Stimulated activated CD8-positive, alpha-beta memory T cell treated with anti-CD3 and anti-CD28 coated beads, Interleukin-4, amount 100 ng/mL, for 24 hours (primary cell): Measurements from ENCODE around the gene RCSD1.

Experiments
- DNase-seq: peaks from one replicate; pipeline ENCODE4 v3.0.0-alpha.2; 2020; ENCODE audit warnings: low read depth

The RCSD1 gene

DNA sequence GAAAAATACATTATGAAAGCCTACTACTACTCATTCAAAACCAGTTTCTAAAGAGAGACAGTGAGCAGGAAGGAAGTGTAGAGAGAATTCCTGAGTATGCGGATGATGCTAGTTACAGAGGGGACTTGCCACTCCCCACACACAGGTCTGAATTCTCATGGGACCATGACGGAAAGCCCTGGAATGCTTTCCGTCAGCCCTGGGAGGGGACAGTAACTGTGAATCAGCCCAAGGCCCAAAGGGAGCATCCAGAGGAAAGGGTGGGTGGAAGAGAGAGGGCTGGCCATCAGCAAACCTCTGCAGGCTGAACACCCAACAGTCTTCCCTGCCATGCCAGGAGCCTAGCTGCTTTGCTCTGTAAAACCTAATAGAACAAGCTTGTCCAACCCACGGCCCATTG lies 36.4 kb downstream of the RCSD1 start:
- DNase-seq: no peak

DNA sequence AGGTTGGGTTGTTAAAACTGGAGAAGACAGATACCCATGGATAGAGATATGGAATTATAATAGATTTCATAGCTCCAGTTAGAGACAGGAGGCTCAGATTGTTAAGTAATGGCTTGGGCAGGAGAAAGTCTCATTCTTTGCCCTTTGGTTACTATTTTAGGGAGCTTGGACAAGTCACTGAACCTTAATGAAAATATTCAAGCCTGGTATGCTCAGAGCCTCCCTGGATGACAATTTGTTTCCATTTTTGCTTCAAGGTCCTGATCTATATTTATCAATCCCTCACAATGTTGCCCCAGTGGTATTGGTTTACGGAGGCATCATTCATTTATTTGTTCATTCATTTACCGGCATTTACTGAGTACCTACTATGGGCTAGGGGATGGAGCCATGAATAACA lies 37.5 kb downstream of the RCSD1 start:
- no peak for DNase-seq

DNA sequence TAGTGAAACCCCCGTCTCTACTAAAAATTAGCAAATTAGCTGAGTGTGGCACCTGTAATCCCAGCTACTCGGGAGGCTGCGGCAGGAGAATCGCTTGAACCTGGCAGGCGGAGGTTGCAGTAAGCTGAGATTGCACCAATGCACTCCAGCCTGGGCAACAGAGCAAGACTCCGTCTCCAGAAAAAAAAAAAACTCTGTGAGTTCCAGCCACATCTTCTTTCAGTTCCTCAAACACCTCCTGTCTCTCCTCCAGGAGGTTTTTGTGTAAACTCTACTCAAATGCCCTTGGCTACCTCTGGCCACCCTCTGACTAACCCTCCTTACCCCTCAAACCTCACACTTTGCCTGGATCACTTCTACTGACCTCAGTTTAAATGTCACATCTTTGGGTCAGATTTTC lies 38.1 kb downstream of the RCSD1 start:
- DNase-seq: no peak

DNA sequence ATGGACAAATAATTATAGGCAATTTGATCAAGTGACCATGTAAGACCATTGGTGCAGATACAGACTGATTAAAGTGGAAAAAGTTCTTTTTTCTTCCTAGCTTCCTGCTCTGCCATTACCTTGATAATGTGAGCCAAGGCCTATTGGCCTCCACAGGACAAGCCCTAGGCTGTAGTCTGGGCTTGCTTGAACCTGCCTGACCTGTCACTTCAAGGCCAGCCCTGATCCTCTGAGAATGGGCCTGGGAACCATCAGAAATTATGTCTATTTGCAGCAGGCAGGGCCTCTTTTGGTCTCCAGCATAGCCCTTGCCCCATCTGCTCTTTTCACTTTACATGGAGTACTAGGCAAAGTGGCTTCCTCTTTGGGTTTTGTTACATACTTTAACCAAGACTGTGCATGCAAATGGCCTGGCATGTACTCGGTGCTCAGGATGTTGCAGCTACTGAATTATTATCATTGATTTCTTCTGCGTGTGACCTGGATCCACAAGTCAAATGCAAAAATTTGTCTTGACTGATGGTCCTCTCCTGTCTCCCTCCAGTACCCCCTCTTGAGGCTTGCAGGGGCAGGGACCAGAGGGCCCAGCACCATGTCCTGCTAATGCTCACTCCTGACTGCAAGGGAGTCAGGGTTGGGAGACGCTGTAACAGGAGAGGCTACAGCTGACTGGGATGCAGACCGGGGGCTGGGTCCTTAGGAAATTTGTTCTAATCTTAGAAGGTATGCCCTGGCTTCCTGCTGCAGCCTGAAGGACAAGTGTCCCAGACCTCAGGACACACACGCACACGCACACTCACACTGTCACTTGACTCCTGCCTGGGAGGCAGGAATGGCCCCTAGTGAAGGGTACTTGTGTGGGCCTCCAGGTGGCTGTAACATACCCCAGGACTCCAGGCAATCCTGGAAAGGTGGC lies 39.4 kb downstream of the RCSD1 start:
- DNase-seq: no peak

DNA sequence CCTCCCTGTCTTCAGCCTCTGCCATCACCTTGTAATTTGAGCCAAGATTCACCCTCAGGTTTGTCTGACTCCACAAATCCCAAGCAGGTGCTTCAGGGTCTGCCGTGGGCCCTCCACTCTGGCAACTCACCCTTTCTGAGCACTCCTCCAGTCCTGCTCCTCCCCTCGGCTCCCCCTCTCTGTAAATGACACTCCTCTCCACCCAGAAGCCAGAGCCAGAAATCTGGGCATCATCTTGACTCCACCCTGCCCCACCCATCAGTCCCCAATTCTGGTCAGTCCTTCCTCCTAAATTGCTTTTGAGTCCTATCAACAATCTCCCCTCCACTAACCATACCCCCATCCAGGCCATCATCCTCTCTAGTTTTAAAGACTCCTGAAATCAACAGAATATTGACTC lies 40.5 kb downstream of the RCSD1 start:
- no peak for DNase-seq

DNA sequence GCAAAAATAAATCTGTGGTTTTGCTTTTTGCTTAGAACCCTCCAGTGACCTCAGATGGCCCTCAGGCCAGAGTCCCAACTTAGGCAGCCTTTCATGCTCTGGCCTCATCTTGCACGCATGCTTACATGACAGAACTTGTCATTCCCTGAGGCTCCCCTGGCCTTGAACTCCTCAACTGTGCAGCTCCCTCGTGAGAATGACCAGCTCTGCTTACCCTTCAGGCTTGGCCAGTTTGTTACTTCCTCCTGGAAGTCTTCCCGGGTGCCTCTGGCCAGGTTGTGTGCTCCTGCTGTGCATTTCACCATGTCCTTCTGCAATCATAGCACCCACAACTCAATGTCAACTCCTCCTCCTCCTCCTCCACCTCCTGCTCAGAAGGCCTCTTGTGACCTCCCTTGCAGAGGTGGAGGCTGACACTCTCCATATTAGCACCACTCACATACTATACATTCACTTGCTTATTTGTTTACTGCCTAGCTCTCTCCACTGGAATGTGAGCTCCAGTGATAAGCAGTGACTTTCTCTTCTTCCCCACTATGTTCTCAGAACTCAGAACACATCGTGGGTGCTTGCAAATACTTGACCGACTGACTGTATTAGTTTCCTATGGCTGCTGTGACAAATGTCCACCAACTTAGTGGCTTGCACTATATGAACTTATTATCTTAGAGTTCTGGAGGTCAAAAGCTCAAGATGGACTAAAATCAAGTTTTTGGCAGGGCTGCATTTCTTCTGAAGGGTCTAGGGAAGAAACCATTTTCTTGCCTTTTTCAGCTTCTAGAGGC lies 41.9 kb downstream of the RCSD1 start:
- DNase-seq: no peak

DNA sequence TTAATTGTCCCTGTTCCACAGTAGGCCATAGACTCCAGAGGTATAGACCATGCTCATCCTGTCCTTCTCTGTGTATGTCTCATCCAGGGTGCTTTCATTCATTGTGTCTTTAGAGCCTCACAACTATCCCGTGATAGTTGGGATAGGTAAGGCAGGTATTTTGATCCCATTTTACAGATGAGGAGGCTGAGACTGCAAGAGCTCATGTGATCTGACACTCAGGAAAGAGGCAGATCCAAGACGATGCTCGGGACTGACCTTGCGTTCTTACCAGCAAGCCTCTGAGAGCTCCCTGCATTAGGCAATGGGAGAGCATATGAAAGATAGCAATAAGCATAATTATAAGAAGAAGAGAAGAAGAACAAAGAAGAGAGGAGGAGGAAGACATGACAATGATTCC lies 42.8 kb downstream of the RCSD1 start:
- no peak for DNase-seq

DNA sequence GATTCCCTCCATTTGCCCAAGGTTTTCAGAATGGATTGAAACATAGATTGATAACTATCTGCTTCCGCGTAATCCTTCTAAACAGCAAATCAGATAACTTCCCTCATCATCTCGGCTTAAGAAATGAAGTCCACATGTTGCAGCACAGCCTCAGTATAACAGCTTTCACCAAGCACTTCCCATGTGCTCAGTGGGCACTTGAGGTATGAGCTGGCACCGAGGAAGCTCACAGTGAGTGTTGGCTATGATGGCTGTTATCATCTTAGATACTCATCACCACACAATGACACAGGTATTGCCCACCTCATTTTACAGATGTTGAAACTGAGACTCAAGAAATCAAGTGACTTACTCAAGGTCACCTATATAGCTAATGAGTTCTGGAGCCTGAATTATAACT lies 43.2 kb downstream of the RCSD1 start:
- DNase-seq: no peak

DNA sequence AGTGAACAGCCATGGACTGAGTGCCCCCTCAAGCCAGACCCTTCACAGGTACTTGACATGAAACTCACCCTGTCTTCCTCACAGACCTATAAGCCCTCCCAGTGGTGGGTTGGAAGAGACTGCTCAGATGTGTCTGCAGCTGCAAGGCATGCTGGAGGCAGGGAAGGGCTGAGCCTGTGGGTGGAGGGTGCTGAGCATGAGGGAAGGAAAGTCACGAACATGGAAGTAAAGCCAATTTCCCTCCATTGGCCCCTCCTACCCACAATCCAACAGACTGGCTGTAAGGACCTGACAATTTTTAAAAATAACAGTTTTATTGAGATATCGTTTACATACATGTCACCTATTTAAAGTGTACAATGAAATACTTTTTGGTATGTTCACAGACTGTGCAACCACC lies 44.1 kb downstream of the RCSD1 start:
- no peak for DNase-seq

DNA sequence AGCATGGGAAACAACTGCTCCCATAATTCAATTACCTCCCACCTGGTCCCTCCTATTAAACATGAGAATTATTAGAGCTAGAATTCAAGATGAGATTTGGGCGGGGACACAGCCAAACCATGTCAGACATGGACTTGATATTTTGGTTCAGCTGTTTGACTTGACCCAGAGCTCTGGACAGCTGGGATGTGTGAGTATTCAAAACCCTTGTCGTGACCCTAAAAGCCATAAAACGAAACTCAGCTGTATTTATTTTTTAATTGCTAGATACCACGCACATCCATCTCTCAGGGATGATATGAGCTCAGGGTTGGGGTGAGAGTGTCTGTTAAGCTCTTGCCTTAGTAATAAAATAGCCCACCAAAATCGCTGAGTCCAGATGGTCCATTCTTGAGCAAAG lies 45.4 kb downstream of the RCSD1 start:
- DNase-seq: no peak

DNA sequence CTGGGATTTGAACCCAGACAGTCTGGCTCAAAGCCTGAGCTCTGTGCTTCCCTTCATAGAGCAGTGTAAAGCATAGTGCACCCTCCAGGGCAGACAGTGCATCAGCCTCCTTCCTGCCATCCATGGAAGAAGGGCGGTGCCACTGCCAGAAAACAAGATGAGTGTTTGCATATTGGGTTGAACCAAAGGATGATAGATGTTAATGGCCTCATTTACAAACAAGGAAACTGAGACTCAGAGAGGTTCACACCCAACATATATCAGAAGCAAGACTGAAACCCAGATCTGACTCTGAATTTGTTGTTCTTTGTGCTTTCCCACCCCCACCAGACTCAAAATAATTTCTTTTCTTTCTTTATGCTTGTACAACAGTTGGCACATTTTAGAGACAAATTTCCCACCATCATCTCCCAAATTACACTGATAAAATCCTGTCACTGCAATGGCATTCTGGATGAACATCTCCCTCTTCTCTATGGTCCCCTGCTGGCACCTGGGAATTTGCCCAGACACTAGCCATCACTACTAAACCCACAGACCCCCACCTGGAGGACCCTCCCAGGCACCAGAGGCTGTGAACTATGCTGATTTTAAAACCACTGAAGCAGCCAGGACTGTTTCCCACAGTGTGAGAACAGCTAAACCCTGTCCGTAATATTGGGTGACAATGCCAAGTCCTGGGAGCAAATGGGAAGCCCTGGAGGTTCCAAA lies 46.3 kb downstream of the RCSD1 start:
- no peak for DNase-seq

DNA sequence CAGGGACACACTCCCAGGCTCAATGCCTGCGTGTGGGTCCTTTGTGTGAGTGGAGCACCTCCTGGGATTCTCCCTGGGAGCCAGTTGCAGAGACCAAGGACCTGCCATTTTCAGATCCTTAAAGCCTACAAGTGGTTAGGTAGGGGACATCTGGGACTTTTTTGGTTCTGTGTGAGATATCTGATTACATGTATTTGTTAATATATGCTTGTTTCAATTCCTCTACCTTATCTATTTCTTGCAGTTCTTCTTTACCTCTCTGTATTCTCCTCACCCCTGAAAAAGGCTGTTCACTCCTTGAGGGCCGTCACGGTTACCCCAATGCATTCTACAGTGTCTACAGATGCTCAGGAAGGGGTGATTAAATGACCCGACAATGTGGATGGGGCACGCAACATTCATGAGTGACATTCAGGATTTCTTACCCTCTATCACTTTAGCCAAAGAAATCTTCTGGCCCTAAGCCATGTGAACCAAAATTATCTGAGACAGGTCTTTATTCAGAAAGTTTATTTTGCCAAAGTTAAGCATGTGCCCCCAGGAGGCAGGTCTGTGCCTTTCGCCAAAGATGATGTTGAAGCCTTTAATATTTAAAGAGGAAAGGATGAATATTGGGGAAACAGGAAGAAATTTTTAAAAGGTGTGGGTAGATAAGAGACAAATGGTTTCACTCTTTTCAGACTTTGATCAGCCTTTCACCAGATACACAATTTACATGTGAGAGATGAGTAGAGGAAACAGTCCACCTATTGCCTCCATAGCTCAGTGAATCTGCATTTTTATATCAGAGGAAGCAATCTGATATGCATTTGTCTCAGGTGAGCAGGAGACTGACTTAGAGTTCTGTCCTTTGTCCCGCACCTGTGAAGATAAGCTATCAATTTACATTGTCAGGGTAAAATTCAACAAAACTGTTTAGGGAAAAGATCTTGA lies 47.1 kb downstream of the RCSD1 start:
- DNase-seq: no peak

DNA sequence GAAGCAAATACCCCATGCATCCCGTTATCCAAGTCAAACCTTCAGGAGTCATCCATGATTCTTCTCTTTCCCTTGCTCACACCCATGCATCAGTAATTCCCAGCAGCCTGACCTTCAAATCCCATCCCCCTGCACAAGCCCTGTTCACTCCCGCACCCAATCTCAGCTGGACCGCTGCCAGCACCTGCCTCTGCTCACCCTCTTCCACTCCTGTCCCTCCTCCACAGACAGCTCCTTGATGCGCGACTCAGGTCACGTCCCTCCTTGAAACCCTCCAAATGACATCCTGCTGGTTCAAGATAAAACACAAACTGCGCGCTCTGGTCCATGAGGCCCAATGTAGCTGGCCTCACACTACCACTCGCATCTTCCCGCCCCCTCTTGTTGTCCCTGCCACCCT lies 48.4 kb downstream of the RCSD1 start:
- DNase-seq: no peak

DNA sequence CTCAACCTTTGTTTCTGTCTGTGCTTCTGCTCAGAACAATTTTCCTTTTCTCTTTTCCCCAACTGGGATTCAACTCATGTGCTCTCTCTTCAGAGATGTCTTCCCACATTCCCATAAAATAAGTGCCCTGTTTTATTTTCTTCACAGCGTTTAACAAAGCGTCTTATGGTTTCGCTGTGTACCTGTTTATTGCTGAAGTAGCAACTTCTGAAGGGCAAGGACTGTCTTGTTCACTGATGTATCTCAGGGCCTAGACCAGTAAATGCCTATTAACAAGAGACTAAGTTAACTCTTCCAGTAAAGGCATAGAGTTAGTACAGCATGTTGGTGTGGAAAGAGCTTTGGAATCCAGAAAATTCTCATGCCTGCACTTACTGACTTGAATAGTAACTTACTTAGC lies 48.8 kb downstream of the RCSD1 start:
- DNase-seq: no peak

DNA sequence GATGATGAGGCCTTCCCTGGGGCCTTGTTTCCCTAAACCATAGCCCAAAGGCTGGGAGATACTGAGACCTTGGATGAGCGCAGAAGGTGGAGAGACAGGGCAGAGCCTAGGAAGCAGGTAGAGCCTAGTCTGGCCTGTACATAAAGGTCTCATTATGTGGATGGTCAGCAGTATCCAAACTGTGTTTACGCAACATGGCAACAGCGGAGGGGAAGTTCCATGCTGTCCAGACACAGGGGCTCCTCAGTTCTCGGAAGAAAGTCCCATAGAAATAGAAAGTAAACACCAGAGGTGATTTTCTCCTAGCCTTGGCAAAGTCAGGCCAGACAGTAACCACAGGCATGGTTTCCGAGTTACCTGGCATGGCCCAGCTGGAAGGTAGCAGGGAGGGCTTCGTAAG lies 49.7 kb downstream of the RCSD1 start:
- no peak for DNase-seq

DNA sequence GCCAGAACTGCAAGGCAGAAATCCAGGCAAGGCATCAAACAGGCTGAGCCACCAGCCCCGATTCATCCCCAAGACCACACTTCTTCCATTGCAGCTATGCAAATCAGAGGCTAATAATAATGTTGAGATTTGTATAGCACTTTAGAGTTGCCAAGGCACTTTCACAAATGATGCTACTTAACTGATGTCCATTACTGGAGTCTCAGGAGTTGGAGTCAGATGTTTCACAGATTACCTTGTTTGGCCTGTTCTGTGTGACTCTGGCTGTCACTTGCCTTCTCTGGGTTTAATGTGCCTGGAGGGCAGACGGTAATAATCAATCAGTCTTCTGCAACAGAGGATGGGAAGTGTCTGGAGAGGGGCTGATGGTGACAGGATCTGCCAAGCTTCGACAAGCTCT lies 51.0 kb downstream of the RCSD1 start:
- DNase-seq: no peak

DNA sequence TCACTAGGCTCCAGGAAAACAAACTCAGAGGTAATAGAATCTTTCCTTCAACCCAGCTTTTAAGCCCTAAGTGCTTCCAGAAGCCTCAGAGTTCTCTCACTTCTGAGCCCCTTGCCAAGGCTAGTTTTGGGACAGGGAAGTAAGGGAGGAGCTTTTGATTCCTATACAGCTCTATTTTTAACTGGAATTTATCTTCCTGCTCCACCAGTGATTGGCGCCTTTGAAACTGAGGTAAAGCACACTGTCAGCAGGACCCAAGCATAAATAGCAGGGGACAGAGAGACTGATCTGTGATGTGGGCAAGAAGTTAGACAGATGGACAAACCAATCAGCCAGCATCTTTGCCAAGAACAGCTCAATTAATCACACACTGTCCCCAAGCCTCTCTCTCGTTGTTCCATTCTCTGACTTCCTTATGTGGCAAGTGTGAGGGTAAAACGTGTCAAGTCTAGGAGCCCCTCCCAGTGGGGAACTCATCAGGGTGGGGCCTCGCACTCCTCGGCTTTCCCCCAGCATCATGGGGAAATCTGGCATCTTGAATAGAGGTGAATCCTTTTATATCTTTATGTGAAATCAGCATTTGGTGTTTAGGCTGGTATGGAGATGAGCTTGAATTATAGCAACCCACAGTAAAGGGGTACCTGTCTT lies 51.5 kb downstream of the RCSD1 start:
- DNase-seq: no peak

DNA sequence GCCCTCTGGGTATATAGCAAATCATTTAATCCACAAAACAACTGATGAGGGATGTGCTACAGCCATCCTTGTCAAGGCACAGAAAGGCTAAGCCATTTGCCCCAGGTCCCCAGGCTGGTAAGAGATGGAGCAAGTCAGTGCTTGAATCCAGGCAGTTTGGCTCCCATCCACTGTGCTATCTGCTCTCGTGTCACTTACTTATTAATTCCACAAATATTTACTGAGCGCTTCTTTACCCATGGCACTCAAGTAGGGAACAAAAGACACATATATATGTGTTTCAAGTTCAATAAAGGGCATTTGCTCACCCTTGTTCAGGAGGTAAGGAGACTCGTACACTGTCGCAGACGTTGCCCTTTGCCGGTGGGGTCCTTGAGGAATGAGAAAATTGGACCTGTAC lies 53.2 kb downstream of the RCSD1 start:
- DNase-seq: no peak

DNA sequence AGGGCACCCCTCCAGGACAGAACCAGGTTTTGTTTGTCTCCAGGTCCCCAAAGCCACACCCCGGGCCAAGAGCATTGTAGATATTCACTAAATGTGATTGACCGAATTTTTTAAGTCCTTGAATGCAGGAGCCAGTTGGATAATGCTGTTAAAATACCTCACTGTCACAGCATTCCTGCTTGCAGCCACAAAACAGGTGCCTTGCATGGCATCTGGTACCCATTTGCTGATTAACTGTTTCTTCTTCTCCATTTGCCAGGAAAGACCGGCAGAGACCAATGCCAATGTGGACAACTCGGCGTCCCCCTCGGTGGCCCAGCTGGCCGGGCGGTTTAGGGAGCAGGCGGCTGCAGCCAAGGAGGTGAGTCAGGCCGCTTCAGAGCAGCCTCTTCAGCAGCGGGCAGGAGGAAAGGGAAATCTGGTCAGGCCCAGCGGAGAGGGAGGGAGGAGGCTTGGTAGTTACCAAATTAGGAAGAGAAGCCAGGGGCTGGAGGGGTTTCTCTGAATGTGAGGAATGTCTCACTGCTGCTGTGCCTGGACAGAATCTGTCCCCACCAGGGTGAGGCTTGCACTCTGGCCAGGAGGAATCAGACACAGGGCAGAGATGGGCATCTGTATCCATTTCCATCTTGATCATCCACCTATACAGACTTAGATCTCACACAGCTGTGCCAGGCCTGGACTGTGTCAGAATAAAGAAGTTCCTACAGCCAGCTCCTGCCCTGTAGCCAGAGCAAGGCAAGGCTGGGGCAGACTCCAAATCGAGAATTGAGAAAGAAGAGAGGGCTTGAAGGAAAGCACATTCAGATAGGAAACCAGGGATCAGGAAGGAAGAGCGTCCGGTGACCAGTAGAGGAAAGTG lies 53.8 kb downstream of the RCSD1 start:
- DNase-seq: no peak

DNA sequence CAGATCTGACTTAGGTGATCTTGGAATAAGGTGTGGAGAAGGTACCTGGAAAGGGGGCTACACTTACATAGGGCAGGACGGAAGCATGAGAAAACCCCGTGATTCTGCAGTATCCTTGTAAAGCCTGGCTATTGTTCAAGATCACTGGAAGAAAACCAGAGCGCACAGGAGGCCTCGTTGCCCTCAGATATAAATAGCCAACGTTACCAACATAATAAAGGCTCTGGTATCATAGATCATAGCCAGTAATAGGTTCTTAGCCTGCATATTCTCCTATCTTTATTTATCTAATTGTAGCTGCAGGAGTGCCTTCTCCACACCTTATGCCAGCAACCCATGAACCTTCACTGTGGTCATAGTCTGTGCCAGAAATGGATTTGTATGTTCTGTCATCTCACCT lies 55.8 kb downstream of the RCSD1 start:
- no peak for DNase-seq
